OCI-LY7 (cell line): Measurements from ENCODE around the gene OR7C1. TPM values are rescaled to one million over a fixed set of nuclear protein-coding genes. Genes with fewer than 3 reads are reported as not detected.

Source experiments
- BruUV-seq: library from RNA; stranded (reverse); fragments of 400-500 nt; replicated peaks from 2 replicates; lab custom pipeline; 2021; lab: Mats Ljungman, UMichigan
- CTCF ChIA-PET: fragments of 300-600 bp; sonication (Branson Sonifier 250); formaldehyde crosslinking; loops from one replicate; lab custom pipeline; 2022; ENCODE audit warnings: antibody characterized with exemption; ENCODE audit not compliant: unreplicated experiment; lab: Charles Lee
- POLR2A ChIA-PET: fragments of 300-600 bp; sonication (Branson Sonifier 250); formaldehyde crosslinking; loops from one replicate; lab custom pipeline; 2022; ENCODE audit warnings: antibody characterized with exemption; lab: Charles Lee
- DNase-seq: peaks from one replicate; pipeline ENCODE4 v3.0.0-alpha.2; 2015; ENCODE audit warnings: low spot score
- H2AFZ ChIP-seq: fragments of 200-600 bp; sonication (generic), shearing (Covaris generic); 2 replicates; pipeline ENCODE4 v1.6.1; 2014; ENCODE audit warnings: mild to moderate bottlenecking, antibody characterized with exemption, low read length, moderate library complexity
- H3K27ac ChIP-seq: fragments of 200-600 bp; sonication (generic); 2 replicates; pipeline ENCODE4 v1.5.1; 2014; ENCODE audit warnings: mixed run types, low read depth, mild to moderate bottlenecking, moderate library complexity, low read length, inconsistent platforms; ENCODE audit not compliant: poor library complexity, severe bottlenecking
- H3K36me3 ChIP-seq: fragments of 200-600 bp; sonication (generic); 2 replicates; pipeline ENCODE4 v1.6.1; 2014; ENCODE audit warnings: mild to moderate bottlenecking, antibody characterized with exemption, low read length, moderate library complexity, mixed read lengths; ENCODE audit not compliant: insufficient read depth
- H3K4me1 ChIP-seq: fragments of 200-600 bp; sonication (generic); 2 replicates; pipeline ENCODE4 v1.5.1; 2014; ENCODE audit warnings: mild to moderate bottlenecking, low read length; ENCODE audit not compliant: insufficient read depth, poor library complexity, severe bottlenecking
- H3K4me2 ChIP-seq: fragments of 200-600 bp; sonication (generic); 2 replicates; pipeline ENCODE4 v1.6.1; 2014; ENCODE audit warnings: mild to moderate bottlenecking, low read length
- H3K4me3 ChIP-seq: fragments of 200-600 bp; sonication (generic); 2 replicates; pipeline ENCODE4 v1.5.1; 2014; ENCODE audit warnings: mild to moderate bottlenecking, low read depth, low read length; ENCODE audit not compliant: poor library complexity, severe bottlenecking
- H3K79me2 ChIP-seq: fragments of 200-600 bp; sonication (generic); 2 replicates; pipeline ENCODE4 v1.6.1; 2016; ENCODE audit warnings: low read depth, mild to moderate bottlenecking, low read length, moderate library complexity, mixed read lengths; ENCODE audit not compliant: insufficient read depth
- H3K9me2 ChIP-seq: fragments of 200-600 bp; sonication (generic); 2 replicates; pipeline ENCODE4 v1.6.1; 2016; ENCODE audit warnings: mild to moderate bottlenecking, low read length, mixed read lengths; ENCODE audit not compliant: insufficient read depth
- H3K9me3 ChIP-seq: fragments of 200-600 bp; sonication (generic); 2 replicates; pipeline ENCODE4 v1.6.1; 2014; ENCODE audit warnings: mild to moderate bottlenecking, mixed run types, low read length, mixed read lengths
- H4K20me1 ChIP-seq: fragments of 200-600 bp; sonication (generic); 2 replicates; pipeline ENCODE4 v1.6.1; 2014; ENCODE audit warnings: mild to moderate bottlenecking, antibody characterized with exemption, low read length, moderate library complexity, mixed read lengths; ENCODE audit not compliant: insufficient read depth
- EZH2phosphoT487 ChIP-seq: fragments of 200-600 bp; sonication (generic); IDR thresholded peaks from 2 replicates; pipeline ENCODE4 v1.6.1; 2018; ENCODE audit warnings: low read depth, borderline replicate concordance, mild to moderate bottlenecking, mixed run types, antibody characterized with exemption, low read length, moderate library complexity, mixed read lengths
- intact Hi-C: fragments of 100-400 bp; cut with micrococcal nuclease; formaldehyde crosslinking; loops from one replicate; pipeline ENCODE4 v1.10.0; 2022; ENCODE audit not compliant: unreplicated experiment
- total RNA-seq, 2 experiments: library from RNA; depleted of rRNA in 1 of 2; stranded (reverse); fragments of >200 nt in 1 of 2; shearing (Covaris generic) in 1 of 2; gene quantifications; 2 replicates each; pipeline ENCODE4 v1.2.3, GENCODE V29; 2014 to 2022
- TF ChIP-seq, protein P1 (sequence below): fragments of 200-600 bp; sonication (generic); conservative IDR thresholded peaks from 2 replicates; pipeline ENCODE4 v1.5.1; 2014; ENCODE audit warnings: mild to moderate bottlenecking, antibody characterized with exemption, low read length, moderate library complexity, mixed read lengths

The OR7C1 gene
- total RNA-seq, 2 experiments from 2014 or later, result not detected

DNA sequence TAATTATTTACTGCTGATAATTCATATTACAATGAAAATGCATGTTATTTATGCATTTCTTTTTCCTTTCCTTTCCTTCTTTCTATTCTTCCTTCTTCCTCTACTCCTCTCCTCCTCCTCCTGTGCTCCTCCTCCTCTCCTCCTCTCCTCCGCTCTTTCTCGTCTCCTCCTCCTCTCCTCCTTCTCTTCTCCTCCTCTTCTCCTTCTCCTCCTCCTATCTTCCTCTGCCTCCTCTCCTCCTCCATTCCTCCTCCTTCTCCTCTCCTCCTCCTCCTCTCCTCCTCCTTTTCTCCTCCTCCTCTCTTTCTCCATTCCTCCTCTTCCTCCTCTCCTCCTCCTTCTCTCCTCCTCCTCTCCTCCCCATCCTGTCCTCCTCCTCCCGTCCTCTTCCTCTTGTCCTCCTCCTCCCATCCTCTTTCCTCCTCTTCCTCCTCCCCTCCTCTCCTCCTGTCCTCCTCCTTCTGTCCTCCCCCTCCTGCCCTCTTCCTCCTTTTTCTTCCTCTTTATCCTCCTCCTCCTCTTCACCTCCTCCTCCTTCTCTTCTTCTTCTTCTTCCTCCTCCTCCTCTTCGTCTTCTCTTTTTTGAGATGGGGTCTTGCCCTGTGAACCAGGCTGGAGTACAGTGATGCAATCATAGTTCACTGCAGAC is 71.4 kb downstream of the OR7C1 start:
- CTCF ChIA-PET, result no interaction called here
- H3K9me2 ChIP-seq, result no peaks in the 10 kb centered on the region
- no peak overlapping the region for H3K4me2 ChIP-seq
- POLR2A ChIA-PET, result no interaction called here
- no peaks in the 10 kb centered on the region for H3K79me2 ChIP-seq
- H3K4me1 ChIP-seq, result no peaks in the 10 kb centered on the region
- TF ChIP-seq, protein P1, sequence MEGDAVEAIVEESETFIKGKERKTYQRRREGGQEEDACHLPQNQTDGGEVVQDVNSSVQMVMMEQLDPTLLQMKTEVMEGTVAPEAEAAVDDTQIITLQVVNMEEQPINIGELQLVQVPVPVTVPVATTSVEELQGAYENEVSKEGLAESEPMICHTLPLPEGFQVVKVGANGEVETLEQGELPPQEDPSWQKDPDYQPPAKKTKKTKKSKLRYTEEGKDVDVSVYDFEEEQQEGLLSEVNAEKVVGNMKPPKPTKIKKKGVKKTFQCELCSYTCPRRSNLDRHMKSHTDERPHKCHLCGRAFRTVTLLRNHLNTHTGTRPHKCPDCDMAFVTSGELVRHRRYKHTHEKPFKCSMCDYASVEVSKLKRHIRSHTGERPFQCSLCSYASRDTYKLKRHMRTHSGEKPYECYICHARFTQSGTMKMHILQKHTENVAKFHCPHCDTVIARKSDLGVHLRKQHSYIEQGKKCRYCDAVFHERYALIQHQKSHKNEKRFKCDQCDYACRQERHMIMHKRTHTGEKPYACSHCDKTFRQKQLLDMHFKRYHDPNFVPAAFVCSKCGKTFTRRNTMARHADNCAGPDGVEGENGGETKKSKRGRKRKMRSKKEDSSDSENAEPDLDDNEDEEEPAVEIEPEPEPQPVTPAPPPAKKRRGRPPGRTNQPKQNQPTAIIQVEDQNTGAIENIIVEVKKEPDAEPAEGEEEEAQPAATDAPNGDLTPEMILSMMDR, result no peak
- no peak for TF ChIP-seq EZH2phosphoT487
- H3K36me3 ChIP-seq, result no peaks in the 10 kb centered on the region
- no peak for DNase-seq
- H3K4me3 ChIP-seq, result no peak overlapping the region
- intact Hi-C loops, result no loop called here
- BruUV-seq, result no TSS peak
- H4K20me1 ChIP-seq, result no peaks in the 10 kb centered on the region
- H3K9me3 ChIP-seq, result no peaks in the 10 kb centered on the region
- H3K27ac ChIP-seq, result no peak overlapping the region
- H2AFZ ChIP-seq, result no peak overlapping the region

DNA sequence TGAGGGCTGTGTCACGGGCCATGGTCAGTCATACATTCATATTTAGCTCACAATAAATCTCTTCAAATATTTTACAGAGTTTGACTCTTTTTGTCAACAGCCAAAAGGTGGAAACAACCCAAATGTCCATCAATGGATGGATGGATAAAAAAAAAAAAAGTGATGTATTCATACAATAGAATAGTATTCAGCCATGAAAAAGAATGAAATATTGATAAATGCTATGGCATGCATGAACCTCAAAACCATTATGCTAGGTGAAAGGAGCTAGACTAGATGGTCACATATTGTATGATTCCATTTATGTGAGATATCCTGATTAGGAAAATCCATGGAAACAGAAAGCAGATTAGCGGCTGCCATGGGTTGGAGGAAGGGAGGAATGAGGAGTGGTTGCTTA is 72.9 kb downstream of the OR7C1 start:
- BruUV-seq, result no TSS peak
- Histone ChIP-seq H3K79me2 (no peaks in the 10 kb centered on the region), H3K4me3 (no peak overlapping the region), H2AFZ (no peak overlapping the region), H3K9me3 (no peaks in the 10 kb centered on the region), H3K4me2 (no peak overlapping the region), H3K36me3 (no peaks in the 10 kb centered on the region), H3K27ac (no peak overlapping the region), H3K4me1 (no peaks in the 10 kb centered on the region), H3K9me2 (no peaks in the 10 kb centered on the region), H4K20me1 (no peaks in the 10 kb centered on the region)
- CTCF ChIA-PET, result no interaction called here
- no peak for TF ChIP-seq EZH2phosphoT487
- TF ChIP-seq, protein P1, result no peak
- intact Hi-C loops, result no loop called here
- POLR2A ChIA-PET, result no interaction called here
- DNase-seq, result no peak

DNA sequence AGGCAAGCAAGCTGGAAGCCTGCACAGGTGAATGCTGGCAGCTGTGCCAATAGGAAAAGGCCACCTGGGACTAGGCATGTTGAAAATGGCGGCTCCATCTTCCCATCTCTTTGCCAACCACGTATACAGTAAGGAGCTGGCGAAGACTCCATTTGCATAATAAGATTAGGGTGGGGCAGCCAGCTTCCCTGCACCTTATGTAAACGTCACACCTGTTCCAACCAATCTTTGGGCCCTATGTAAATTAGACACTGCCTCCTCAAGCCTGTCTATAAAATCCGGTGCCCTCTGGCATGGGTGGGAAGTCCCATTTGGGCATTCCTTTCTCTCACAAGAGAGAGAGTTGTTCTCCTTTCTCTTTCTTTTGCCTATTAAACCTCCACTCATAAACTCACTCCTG is 73.4 kb downstream of the OR7C1 start:
- no peak for DNase-seq
- Histone ChIP-seq H3K4me1 (no peaks in the 10 kb centered on the region), H3K27ac (no peak overlapping the region), H3K79me2 (no peaks in the 10 kb centered on the region), H4K20me1 (no peaks in the 10 kb centered on the region), H2AFZ (no peak overlapping the region), H3K4me2 (no peak overlapping the region), H3K36me3 (no peaks in the 10 kb centered on the region), H3K4me3 (no peak overlapping the region), H3K9me3 (no peaks in the 10 kb centered on the region), H3K9me2 (no peaks in the 10 kb centered on the region)
- CTCF ChIA-PET, result no interaction called here
- TF ChIP-seq, protein P1, result no peak
- TF ChIP-seq EZH2phosphoT487, result no peak
- POLR2A ChIA-PET, result interaction anchor here (0.6 kb wide), 1 partner anchor 406 kb away, joined by 3 read pairs; no protein-coding TSS in a partner anchor
- BruUV-seq, result no TSS peak
- intact Hi-C loops, result no loop called here
